Prostate gland (tissue), 2 donors: ENCODE data around the gene TPRG1L. TPM values are rescaled to one million over a fixed set of nuclear protein-coding genes. Genes with fewer than 3 reads are reported as not detected.
A peak's percentile ranks its signal among the peaks of the same experiment; 100 is the strongest.

Experiments
- DNase-seq: peaks from one replicate; pipeline ENCODE4 v3.0.0-alpha.2; 2019; ENCODE audit warnings: low spot score
- H3K27ac ChIP-seq, 2 donors: fragments of 200-600 bp; sonication (generic); 2 replicates each; pipeline ENCODE4 v1.5.1; 2017 to 2019
- H3K27me3 ChIP-seq: fragments of 200-600 bp; sonication (generic); replicated peaks from 2 replicates; pipeline ENCODE4 v1.5.1; 2019; ENCODE audit not compliant: insufficient read depth
- H3K36me3 ChIP-seq, 2 donors: fragments of 200-600 bp; sonication (generic); 1 replicate in 1 of 2; 2 replicates in 1 of 2; pipeline versions ENCODE4 v1.5.1 to v1.8.1; 2017 to 2019
- H3K4me1 ChIP-seq: fragments of 200-600 bp; sonication (generic); replicated peaks from 2 replicates; pipeline ENCODE4 v1.5.1; 2019
- H3K4me3 ChIP-seq, 2 donors: fragments of 200-600 bp; sonication (generic); 2 replicates each; pipeline ENCODE4 v1.5.1; 2017 to 2019
- H3K9me3 ChIP-seq: fragments of 200-600 bp; sonication (generic); 2 replicates; pipeline ENCODE4 v1.5.1; 2017
- CTCF ChIP-seq, 4 experiments: fragments of 200-600 bp in 2 of 4; fragments of 450-650 bp in 2 of 4; sonication (generic) in 2 of 4; IDR thresholded peaks; 1 replicate in 3 of 4; 2 replicates in 1 of 4; pipeline ENCODE4 v1.5.1; 2016 to 2019; ENCODE audit warnings: antibody characterized with exemption in 4 of 4, mild to moderate bottlenecking in 2 of 4, moderate library complexity in 2 of 4
- POLR2A ChIP-seq: fragments of 450-650 bp; IDR thresholded peaks from one replicate; pipeline ENCODE4 v1.6.1; 2016; ENCODE audit warnings: antibody characterized with exemption, mild to moderate bottlenecking
- POLR2AphosphoS5 ChIP-seq: sonication (generic); formaldehyde crosslinking; IDR thresholded peaks from one replicate; pipeline ENCODE4 v1.6.1; 2017; ENCODE audit warnings: antibody characterized with exemption
- WGBS: methylation state at CpG from one replicate; pipeline ENCODE4 v1.1.5; 2018; 5-methylcytosine and 5-hydroxymethylcytosine counted together
- intact Hi-C: fragments of 100-400 bp; cut with DNase I; formaldehyde crosslinking; loops from one replicate; pipeline ENCODE4 v1.14.2; 2022
- total RNA-seq, 2 donors: library from RNA; depleted of rRNA; stranded (reverse); fragments of >200 nt; gene quantifications; one replicate each; pipeline ENCODE4 v1.1.0, GENCODE V29; 2016

The TPRG1L gene
- total RNA-seq, 2 donors from 2014 or later = 26.4 to 35.0 TPM

- Histone ChIP-seq H3K27ac (no peak within 1 kb of the TSS), H3K4me3 (peak within 1 kb of the TSS; percentile 26 to 35), H3K4me1 (peaks cover 7% of the 10 kb centered on the region), H3K36me3 (no peaks in the 10 kb centered on the region), H3K9me3 (no peaks in the 10 kb centered on the region), H3K27me3 (peaks cover 7% of the 10 kb centered on the region)
- intact Hi-C loops = no loop called here
- WGBS = 2% methylated on average over 55 of the region's 87 CpGs
- no peak for TF ChIP-seq POLR2A
- TF ChIP-seq CTCF (IDR thresholded peaks at IDR 0.05) = no peak
- TF ChIP-seq POLR2AphosphoS5 = no peak
- DNase-seq = peak; percentile 51
Observed at GRCh38 chr1:3611170-3612019, 13.4 kb upstream of the TPRG1L start, which contains the start of gene MEGF6. Gene MEGF6 (minus strand): TSS chr1:3611508. CDS start chr1:3611268, 240 bp downstream.

- peaks cover 7% of the 10 kb centered on the region for H3K27me3 ChIP-seq
- H3K4me1 ChIP-seq = peaks cover 7% of the 10 kb centered on the region
- TF ChIP-seq POLR2A (no peak), CTCF (IDR thresholded peaks at IDR 0.05) (no peak), POLR2AphosphoS5 (no peak)
- H3K9me3 ChIP-seq = no peaks in the 10 kb centered on the region
- H3K4me3 ChIP-seq = no peak overlapping the region
- DNase-seq = no peak
- intact Hi-C loops = no loop called here
- no peaks in the 10 kb centered on the region for H3K36me3 ChIP-seq
- 67% methylated on average over 7 of the region's 7 CpGs for WGBS
- H3K27ac ChIP-seq = no peak overlapping the region
Observed at GRCh38 chr1:3612123-3612522, 12.7 kb upstream of the TPRG1L start.

DNA sequence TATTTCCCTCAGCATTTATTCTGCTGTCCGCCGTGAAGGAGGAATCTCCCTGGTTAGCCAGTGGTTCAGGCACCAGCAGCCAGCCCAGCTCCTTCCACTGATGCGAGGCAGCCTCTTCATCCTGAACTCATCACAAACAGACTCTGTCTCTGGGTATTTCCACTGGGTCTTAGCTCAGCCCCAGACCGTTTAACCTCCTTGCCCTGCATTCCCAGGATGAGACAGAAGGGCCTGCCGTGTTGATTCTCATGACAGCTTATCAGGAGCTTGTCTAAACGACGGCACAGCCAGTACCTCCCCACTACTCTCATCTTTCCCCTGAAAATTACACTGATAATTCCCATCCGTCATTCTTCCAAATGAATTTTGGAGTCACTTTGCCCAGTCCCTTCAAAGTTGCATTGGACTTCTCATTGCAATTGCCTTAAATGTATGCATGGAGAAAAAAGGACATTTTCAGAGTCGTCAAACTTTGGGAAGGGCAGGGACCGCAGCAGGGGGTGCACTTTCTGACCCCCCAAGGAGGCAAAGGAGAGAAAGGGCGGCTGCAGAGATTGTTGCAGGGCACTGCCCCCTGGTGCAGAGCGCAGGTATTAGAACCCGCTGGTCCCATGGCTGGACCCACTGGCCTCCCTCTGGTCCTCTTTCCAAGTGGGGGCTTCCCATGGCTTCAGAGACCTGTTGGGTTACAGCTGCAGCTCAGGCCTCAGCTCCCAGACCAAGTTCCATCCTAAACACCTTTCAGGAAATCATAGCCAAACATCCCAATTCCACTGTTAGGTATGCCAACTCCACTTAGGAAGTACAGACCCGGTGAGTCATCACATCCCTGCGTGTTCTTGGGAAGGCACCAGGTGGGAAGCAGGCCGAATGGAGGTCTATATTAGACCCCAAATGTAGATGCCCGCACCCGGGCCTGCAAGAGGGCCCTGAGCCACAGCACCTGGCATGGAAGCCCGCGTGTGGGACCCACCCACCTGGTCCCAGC lies 9.8 kb upstream of the TPRG1L start:
- TF ChIP-seq POLR2A (no peak), CTCF (IDR thresholded peaks at IDR 0.05) (peak in 3 of 4 experiments; percentile 26 to 63 (median 54)), POLR2AphosphoS5 (no peak)
- DNase-seq = no peak
- Histone ChIP-seq H3K27ac (no peak overlapping the region), H3K4me3 (no peak overlapping the region), H3K4me1 (peaks cover 9% of the 10 kb centered on the region), H3K27me3 (peaks cover 2% of the 10 kb centered on the region), H3K36me3 (no peaks in the 10 kb centered on the region), H3K9me3 (no peaks in the 10 kb centered on the region)
- 76% methylated on average over 16 of the region's 20 CpGs for WGBS
- intact Hi-C loops = no loop called here

DNA sequence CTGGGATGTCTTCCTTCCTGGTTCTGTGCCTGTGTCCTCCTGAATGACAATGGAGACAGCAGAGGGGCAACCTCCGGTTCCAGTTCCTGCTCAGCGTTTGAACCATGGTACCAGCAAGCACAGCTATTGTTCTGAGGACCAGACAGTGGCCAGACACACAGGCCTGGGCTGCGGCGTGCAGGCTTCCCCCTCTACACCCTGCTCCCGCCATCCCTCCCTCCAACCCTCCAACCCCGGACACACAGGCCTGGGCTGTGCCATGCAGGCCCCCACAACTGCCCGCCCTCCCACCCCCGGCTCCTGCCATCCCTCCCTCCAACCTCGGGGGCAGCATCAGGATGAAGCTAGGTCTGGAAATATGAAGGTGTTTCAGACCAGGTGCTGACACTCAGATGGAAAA lies 8.0 kb upstream of the TPRG1L start:
- 82% methylated on average over 9 of the region's 9 CpGs for WGBS
- no peak for DNase-seq
- no peaks in the 10 kb centered on the region for H3K9me3 ChIP-seq
- H3K27me3 ChIP-seq = no peaks in the 10 kb centered on the region
- no peaks in the 10 kb centered on the region for H3K36me3 ChIP-seq
- intact Hi-C loops = no loop called here
- H3K27ac ChIP-seq = no peak overlapping the region
- no peak overlapping the region for H3K4me3 ChIP-seq
- H3K4me1 ChIP-seq = peaks cover 2% of the 10 kb centered on the region
- TF ChIP-seq CTCF (IDR thresholded peaks at IDR 0.05) (no peak), POLR2AphosphoS5 (no peak), POLR2A (no peak)
